H9 (cell line): Measurements from ENCODE around the gene KCNJ1. TPM values are rescaled to one million over a fixed set of nuclear protein-coding genes. Genes with fewer than 3 reads are reported as not detected.

Experiments
- DNase-seq: peaks from one replicate; pipeline ENCODE4 v3.0.0-alpha.2; 2017
- H2AFZ ChIP-seq: one replicate; pipeline ENCODE4 v1.6.1; 2013; ENCODE audit warnings: mild to moderate bottlenecking, low read length, control low read depth, moderate library complexity
- H2AK5ac ChIP-seq: 2 replicates; pipeline ENCODE4 v1.6.1; 2013; ENCODE audit warnings: low read length, control low read depth, mixed read lengths; ENCODE audit not compliant: insufficient read length
- H2BK120ac ChIP-seq: one replicate; pipeline ENCODE4 v1.6.1; 2013; ENCODE audit warnings: low read depth, mild to moderate bottlenecking, low read length, control low read depth, inconsistent platforms; ENCODE audit not compliant: poor library complexity, severe bottlenecking
- H2BK12ac ChIP-seq: 2 replicates; pipeline ENCODE4 v1.6.1; 2013; ENCODE audit warnings: low read length, control low read depth, mixed read lengths, low read depth; ENCODE audit not compliant: insufficient read length
- H2BK15ac ChIP-seq: 2 replicates; pipeline ENCODE4 v1.6.1; 2013; ENCODE audit warnings: low read depth, low read length, control low read depth
- H2BK20ac ChIP-seq: one replicate; pipeline ENCODE4 v1.6.1; 2013; ENCODE audit warnings: low read depth, mild to moderate bottlenecking, low read length, control low read depth, inconsistent platforms; ENCODE audit not compliant: poor library complexity, severe bottlenecking
- H2BK5ac ChIP-seq: 2 replicates; pipeline ENCODE4 v1.6.1; 2013; ENCODE audit warnings: low read length, control low read depth, mixed read lengths; ENCODE audit not compliant: insufficient read length
- H3K14ac ChIP-seq: 2 replicates; pipeline ENCODE4 v1.6.1; 2013; ENCODE audit warnings: low read length, control low read depth; ENCODE audit not compliant: insufficient read depth
- H3K18ac ChIP-seq: 2 replicates; pipeline ENCODE4 v1.6.1; 2013; ENCODE audit warnings: low read depth, mild to moderate bottlenecking, mixed read lengths, low read length, control low read depth; ENCODE audit not compliant: insufficient read length
- H3K23ac ChIP-seq: 2 replicates; pipeline ENCODE4 v1.6.1; 2013; ENCODE audit warnings: low read length, control low read depth, mixed read lengths, low read depth; ENCODE audit not compliant: insufficient read length
- H3K23me2 ChIP-seq: 2 replicates; pipeline ENCODE4 v1.6.1; 2013; ENCODE audit warnings: low read depth, mild to moderate bottlenecking, mixed read lengths, low read length, control low read depth; ENCODE audit not compliant: insufficient read length, poor library complexity, severe bottlenecking
- H3K27ac ChIP-seq: 2 replicates; pipeline ENCODE4 v1.5.1; 2013; ENCODE audit warnings: low read length, control low read depth, mixed read lengths, low read depth; ENCODE audit not compliant: insufficient read length
- H3K27me3 ChIP-seq: 2 replicates; pipeline ENCODE4 v1.6.1; 2013; ENCODE audit warnings: low read length, control low read depth, inconsistent platforms; ENCODE audit not compliant: insufficient read depth
- H3K4ac ChIP-seq: 2 replicates; pipeline ENCODE4 v1.6.1; 2013; ENCODE audit warnings: low read depth, mild to moderate bottlenecking, control low read depth, inconsistent platforms, low read length, moderate library complexity
- H3K4me1 ChIP-seq: 2 replicates; pipeline ENCODE4 v1.6.1; 2013; ENCODE audit warnings: low read length, control low read depth, inconsistent platforms; ENCODE audit not compliant: insufficient read depth
- H3K4me2 ChIP-seq: 2 replicates; pipeline ENCODE4 v1.6.1; 2013; ENCODE audit warnings: low read length, control low read depth, mixed read lengths; ENCODE audit not compliant: insufficient read length, insufficient read depth
- H3K56ac ChIP-seq: 2 replicates; pipeline ENCODE4 v1.6.1; 2013; ENCODE audit warnings: low read depth, mild to moderate bottlenecking, mixed read lengths, low read length, control low read depth; ENCODE audit not compliant: insufficient read length
- H3K79me1 ChIP-seq: 2 replicates; pipeline ENCODE4 v1.6.1; 2013; ENCODE audit warnings: low read depth, mild to moderate bottlenecking, moderate library complexity, low read length, control low read depth, inconsistent platforms; ENCODE audit not compliant: insufficient read depth, poor library complexity, severe bottlenecking
- H3K79me2 ChIP-seq: 2 replicates; pipeline ENCODE4 v1.6.1; 2013; ENCODE audit warnings: low read length, control low read depth, inconsistent platforms; ENCODE audit not compliant: insufficient read depth
- H3K9ac ChIP-seq: 2 replicates; pipeline ENCODE4 v1.6.1; 2013; ENCODE audit warnings: low read length, control low read depth, mixed read lengths; ENCODE audit not compliant: insufficient read length; ENCODE audit errors: extremely low read depth
- H3K9me3 ChIP-seq: one replicate; pipeline ENCODE4 v1.6.1; 2013; ENCODE audit warnings: low read depth, low read length, inconsistent platforms; ENCODE audit not compliant: control insufficient read depth
- H3T11ph ChIP-seq: one replicate; pipeline ENCODE4 v1.6.1; 2013; ENCODE audit warnings: mild to moderate bottlenecking, low read length, control low read depth, inconsistent platforms
- H4K20me1 ChIP-seq: one replicate; pipeline ENCODE4 v1.6.1; 2013; ENCODE audit not compliant: control insufficient read depth, insufficient read length, insufficient read depth
- H4K5ac ChIP-seq: 2 replicates; pipeline ENCODE4 v1.6.1; 2013; ENCODE audit warnings: low read depth, mild to moderate bottlenecking, mixed read lengths, low read length, control low read depth; ENCODE audit not compliant: insufficient read length
- H4K8ac ChIP-seq: replicated peaks from 2 replicates; pipeline ENCODE4 v1.6.1; 2013; ENCODE audit warnings: low read length, control low read depth, mixed read lengths, low read depth; ENCODE audit not compliant: insufficient read length
- H4K91ac ChIP-seq: 2 replicates; pipeline ENCODE4 v1.6.1; 2013; ENCODE audit warnings: low read depth, mild to moderate bottlenecking, moderate library complexity, mixed read lengths, low read length, control low read depth; ENCODE audit not compliant: insufficient read length
- H3K27ac Mint-ChIP-seq, 3 experiments: 2 replicates in 2 of 3; 3 replicates in 1 of 3; pipeline ENCODE4 v1.8.0; 2020 to 2021; ENCODE audit warnings: mixed read lengths in 3 of 3, mild to moderate bottlenecking in 1 of 3, moderate library complexity in 1 of 3
- H3K27me3 Mint-ChIP-seq: 2 replicates; pipeline ENCODE4 v1.8.0; 2021; ENCODE audit warnings: low read depth, mild to moderate bottlenecking, moderate library complexity, mixed read lengths
- H3K36me3 Mint-ChIP-seq, 3 experiments: 2 replicates in 2 of 3; 3 replicates in 1 of 3; pipeline ENCODE4 v1.8.0; 2020 to 2021; ENCODE audit warnings: low read depth in 3 of 3, mixed read lengths in 3 of 3; ENCODE audit not compliant: insufficient read depth in 1 of 3
- H3K4me1 Mint-ChIP-seq, 2 experiments: 2 replicates each; pipeline ENCODE4 v1.8.0; 2020; ENCODE audit warnings: mixed read lengths in 2 of 2
- H3K4me3 Mint-ChIP-seq, 2 experiments: 2 replicates in 1 of 2; 3 replicates in 1 of 2; pipeline ENCODE4 v1.8.0; 2020 to 2021; ENCODE audit warnings: mild to moderate bottlenecking in 2 of 2, mixed read lengths in 2 of 2, moderate library complexity in 1 of 2
- H3K9me3 Mint-ChIP-seq, 2 experiments: 2 replicates in 1 of 2; 3 replicates in 1 of 2; pipeline ENCODE4 v1.8.0; 2020; ENCODE audit warnings: mild to moderate bottlenecking in 2 of 2, mixed read lengths in 2 of 2, moderate library complexity in 1 of 2
- CTCF ChIP-seq: fragments of 200-600 bp; sonication (generic); conservative IDR thresholded peaks from 3 replicates; pipeline ENCODE4 v1.8.0; 2021; ENCODE audit warnings: antibody characterized with exemption, mild to moderate bottlenecking
- WGBS: extraction: QIAGEN DNeasy Blood & Tissue Kit; methylation state at CpG from one replicate; pipeline ENCODE4 v1.1.7; 2013; ENCODE audit warnings: missing lambda C conversion rate, low lambda C conversion rate, mixed read lengths; ENCODE audit not compliant: insufficient read length; ENCODE audit errors: extremely low coverage; 5-methylcytosine and 5-hydroxymethylcytosine counted together
- total RNA-seq: library from RNA; stranded (reverse); gene quantifications from 2 replicates; pipeline ENCODE4 v1.2.1, GENCODE V29; 2021

The KCNJ1 gene
- total RNA-seq, 1 experiment from 2014 or later = not detected

GRCh38 chr11:128914216-128915148 lies 47.4 kb upstream of the KCNJ1 start:
- no peak for TF ChIP-seq CTCF
- H2BK120ac ChIP-seq = no peak overlapping the region
- H3K18ac ChIP-seq = no peak overlapping the region
- no peaks in the 10 kb centered on the region for H3K9me3 ChIP-seq
- H2BK5ac ChIP-seq = no peak overlapping the region
- no peak overlapping the region for H2BK12ac ChIP-seq
- H3K14ac ChIP-seq = no peak overlapping the region
- DNase-seq = no peak
- H3K4ac ChIP-seq = no peak overlapping the region
- no peaks in the 10 kb centered on the region for H3K79me2 ChIP-seq
- no peak overlapping the region for H3K56ac ChIP-seq
- H3K9me3 Mint-ChIP-seq = peaks cover 0 to 7% of the 10 kb centered on the region in 2 experiments; a peak in 4 of 5 replicates
- H3K23me2 ChIP-seq = no peaks in the 10 kb centered on the region
- no peaks in the 10 kb centered on the region for H3K79me1 ChIP-seq
- H4K5ac ChIP-seq = no peak overlapping the region
- peak overlapping the region in 1 of 3 experiments; percentile 40; a peak in 1 of 7 replicates for H3K27ac Mint-ChIP-seq
- no peak overlapping the region for H2AK5ac ChIP-seq
- WGBS = no CpG with 5 or more reads among the region's 18 CpGs
- no peak overlapping the region for H2AFZ ChIP-seq
- H4K91ac ChIP-seq = no peak overlapping the region
- no peaks in the 10 kb centered on the region for H3K4me1 ChIP-seq
- H4K20me1 ChIP-seq = no peaks in the 10 kb centered on the region
- H3K36me3 Mint-ChIP-seq = 0 out of 7 replicates have a peak, but pooled peaks cover 0 to 4% (median 0%) of the 10 kb centered on the region in 3 experiments
- H3T11ph ChIP-seq = no peak overlapping the region
- no peak overlapping the region for H2BK20ac ChIP-seq
- H3K23ac ChIP-seq = no peak overlapping the region
- peaks cover 60% of the 10 kb centered on the region for H3K27me3 Mint-ChIP-seq
- no peak overlapping the region for H3K4me2 ChIP-seq
- H3K9ac ChIP-seq = no peak overlapping the region
- H2BK15ac ChIP-seq = no peak overlapping the region
- H3K4me1 Mint-ChIP-seq = peaks cover 0 to 3% of the 10 kb centered on the region in 2 experiments; a peak in 1 of 4 replicates
- no peaks in the 10 kb centered on the region for H3K27me3 ChIP-seq
- H4K8ac ChIP-seq = no peak overlapping the region
- no peak overlapping the region for H3K4me3 Mint-ChIP-seq
- no peak overlapping the region for H3K27ac ChIP-seq
